Measurements from ENCODE around the gene CNTFR. TPM values are rescaled to one million over a fixed set of nuclear protein-coding genes. Genes with fewer than 3 reads are reported as not detected.

The CNTFR gene
- total and polyA plus RNA-seq, 10 donors: 2.8 to 46.8 (median 15.9) TPM

- Histone ChIP-seq H3K4me1 (peaks cover 0 to 20% (median 3%) of the 10 kb centered on the region in 6 donors), H3K27me3 (replicated peaks in 1 of 7) (no peaks in the 10 kb centered on the region), H3K36me3 (no peaks in the 10 kb centered on the region), H3K27ac (no peak overlapping the region), H3K9me3 (no peaks in the 10 kb centered on the region), H3K4me3 (no peak overlapping the region)
- TF ChIP-seq CTCF (IDR thresholded peaks at IDR 0.05 in 8 of 11, conservative IDR thresholded peaks at IDR 0.05 in 3 of 11): peak; percentile 85 to 95 (median 89)
- TF ChIP-seq POLR2A (IDR thresholded peaks at IDR 0.05): no peak
- TF ChIP-seq POLR2AphosphoS5 (IDR thresholded peaks at IDR 0.05): no peak
- intact Hi-C loops (cut with DNase I; ENCODE audit: low total_unique reads): no loop called here
- 59 to 63% (median 61%) methylated on average over 4 of the region's 4 CpGs for WGBS, 5 donors
- peak; percentile 91 for DNase-seq
Observed at GRCh38 chr9:34603610-34604231, 14.2 kb upstream of the CNTFR start.

GRCh38 chr9:34601937-34602573 lies 12.5 kb upstream of the CNTFR start:
- no peak for DNase-seq
- intact Hi-C loops (cut with DNase I; ENCODE audit: low total_unique reads): no loop called here
- Histone ChIP-seq H3K27me3 (replicated peaks in 1 of 7) (no peaks in the 10 kb centered on the region), H3K9me3 (no peaks in the 10 kb centered on the region), H3K27ac (no peak overlapping the region), H3K36me3 (no peaks in the 10 kb centered on the region), H3K4me1 (peaks cover 0 to 20% (median 3%) of the 10 kb centered on the region in 6 donors), H3K4me3 (no peak overlapping the region)
- WGBS, 5 donors: 72 to 91% (median 82%) methylated on average over 6 of the region's 6 CpGs
- no peak for TF ChIP-seq POLR2AphosphoS5 (IDR thresholded peaks at IDR 0.05)
- TF ChIP-seq CTCF (IDR thresholded peaks at IDR 0.05 in 8 of 11, conservative IDR thresholded peaks at IDR 0.05 in 3 of 11): no peak
- TF ChIP-seq POLR2A (IDR thresholded peaks at IDR 0.05): no peak

- Histone ChIP-seq H3K27ac (no peak overlapping the region), H3K4me1 (peaks cover 0 to 20% (median 3%) of the 10 kb centered on the region in 6 donors), H3K4me3 (no peak overlapping the region), H3K27me3 (replicated peaks in 1 of 7) (peaks cover 0 to 5% (median 0%) of the 10 kb centered on the region in 7 donors), H3K9me3 (no peaks in the 10 kb centered on the region), H3K36me3 (no peaks in the 10 kb centered on the region)
- DNase-seq: no peak
- 20 to 45% (median 39%) methylated on average over 1 of the region's 1 CpG for WGBS, 5 donors
- no peak for TF ChIP-seq CTCF (IDR thresholded peaks at IDR 0.05 in 8 of 11, conservative IDR thresholded peaks at IDR 0.05 in 3 of 11)
- no peak for TF ChIP-seq POLR2AphosphoS5 (IDR thresholded peaks at IDR 0.05)
- TF ChIP-seq POLR2A (IDR thresholded peaks at IDR 0.05): no peak
- intact Hi-C loops (cut with DNase I; ENCODE audit: low total_unique reads): no loop called here
Observed at GRCh38 chr9:34600908-34601307, 11.4 kb upstream of the CNTFR start.

- H3K27me3 ChIP-seq (replicated peaks in 1 of 7): peaks cover 0 to 6% (median 0%) of the 10 kb centered on the region in 7 donors
- peak overlapping the region in 3 of 8 donors; percentile 8 to 65 (median 24) for H3K27ac ChIP-seq
- intact Hi-C loops (cut with DNase I; ENCODE audit: low total_unique reads): loop anchor here (10.0 kb wide), 1 partner anchor 195 kb away; no protein-coding TSS in a partner anchor
- 33 to 63% (median 46%) methylated on average over 1 of the region's 1 CpG for WGBS, 5 donors
- DNase-seq: no peak
- no peak overlapping the region for H3K4me3 ChIP-seq
- no peak for TF ChIP-seq CTCF (IDR thresholded peaks at IDR 0.05 in 8 of 11, conservative IDR thresholded peaks at IDR 0.05 in 3 of 11)
- TF ChIP-seq POLR2A (IDR thresholded peaks at IDR 0.05): no peak
- TF ChIP-seq POLR2AphosphoS5 (IDR thresholded peaks at IDR 0.05): no peak
- H3K36me3 ChIP-seq: no peaks in the 10 kb centered on the region
- H3K9me3 ChIP-seq: no peaks in the 10 kb centered on the region
- H3K4me1 ChIP-seq: peaks cover 0 to 20% (median 3%) of the 10 kb centered on the region in 6 donors
Observed at GRCh38 chr9:34599546-34599945, 10.0 kb upstream of the CNTFR start.
